ENCODE data around the gene LOXL1. TPM values are rescaled to one million over a fixed set of nuclear protein-coding genes. Genes with fewer than 3 reads are reported as not detected.

The LOXL1 gene
- total RNA-seq, 2 experiments from 2014 or later = not detected

GRCh38 chr15:73901126-73901810 lies 25.0 kb upstream of the LOXL1 start:
- Histone ChIP-seq H3K4me3 (ENCODE audit: low read depth, low read length, poor library complexity, severe bottlenecking) (no peak overlapping the region), H2AFZ (ENCODE audit: low read length) (no peak overlapping the region), H3K9me2 (ENCODE audit: insufficient read depth, low read length) (no peaks in the 10 kb centered on the region), H3K79me2 (ENCODE audit: insufficient read depth, low read depth, low read length) (no peaks in the 10 kb centered on the region), H3K36me3 (ENCODE audit: insufficient read depth, low read length) (no peaks in the 10 kb centered on the region), H4K20me1 (ENCODE audit: insufficient read depth, low read length) (no peaks in the 10 kb centered on the region), H3K27ac (ENCODE audit: low read depth, low read length, poor library complexity, severe bottlenecking) (no peak overlapping the region), H3K4me2 (ENCODE audit: low read length) (no peak overlapping the region), H3K9me3 (ENCODE audit: low read length) (no peaks in the 10 kb centered on the region), H3K4me1 (ENCODE audit: insufficient read depth, low read length, poor library complexity, severe bottlenecking) (no peaks in the 10 kb centered on the region)
- DNase-seq (ENCODE audit: low spot score) = no peak
- no peak for TF ChIP-seq EZH2phosphoT487 (IDR thresholded peaks at IDR 0.05; ENCODE audit: borderline replicate concordance, low read depth, low read length)
- TF ChIP-seq CTCF (conservative IDR thresholded peaks at IDR 0.05; ENCODE audit: low read length) = no peak
- intact Hi-C loops (cut with micrococcal nuclease; ENCODE audit: unreplicated experiment) = no loop called here
- ChIA-PET CTCF (ENCODE audit: unreplicated experiment) (no interaction called here), POLR2A (no interaction called here)
- BruUV-seq (replicated peaks) = no TSS peak

GRCh38 chr15:73902121-73903020 lies 23.9 kb upstream of the LOXL1 start:
- no peaks in the 10 kb centered on the region for H3K9me2 ChIP-seq (ENCODE audit: insufficient read depth, low read length)
- H3K79me2 ChIP-seq (ENCODE audit: insufficient read depth, low read depth, low read length) = no peaks in the 10 kb centered on the region
- CTCF ChIA-PET (ENCODE audit: unreplicated experiment) = no interaction called here
- no peak overlapping the region for H3K4me3 ChIP-seq (ENCODE audit: low read depth, low read length, poor library complexity, severe bottlenecking)
- POLR2A ChIA-PET = no interaction called here
- no peak overlapping the region for H3K27ac ChIP-seq (ENCODE audit: low read depth, low read length, poor library complexity, severe bottlenecking)
- H2AFZ ChIP-seq (ENCODE audit: low read length) = no peak overlapping the region
- TF ChIP-seq EZH2phosphoT487 (IDR thresholded peaks at IDR 0.05; ENCODE audit: borderline replicate concordance, low read depth, low read length) = no peak
- TF ChIP-seq CTCF (conservative IDR thresholded peaks at IDR 0.05; ENCODE audit: low read length) = no peak
- no peaks in the 10 kb centered on the region for H4K20me1 ChIP-seq (ENCODE audit: insufficient read depth, low read length)
- no peaks in the 10 kb centered on the region for H3K4me1 ChIP-seq (ENCODE audit: insufficient read depth, low read length, poor library complexity, severe bottlenecking)
- H3K9me3 ChIP-seq (ENCODE audit: low read length) = no peaks in the 10 kb centered on the region
- DNase-seq (ENCODE audit: low spot score) = no peak
- H3K4me2 ChIP-seq (ENCODE audit: low read length) = no peak overlapping the region
- no peaks in the 10 kb centered on the region for H3K36me3 ChIP-seq (ENCODE audit: insufficient read depth, low read length)
- intact Hi-C loops (cut with micrococcal nuclease; ENCODE audit: unreplicated experiment) = no loop called here
- BruUV-seq (replicated peaks) = no TSS peak
